A673 (cell line): Measurements from ENCODE around the gene OR8J1. TPM values are rescaled to one million over a fixed set of nuclear protein-coding genes. Genes with fewer than 3 reads are reported as not detected.

Experiments used
- BruUV-seq: library from RNA; stranded (reverse); fragments of 400-500 nt; replicated peaks from 2 replicates; lab custom pipeline; 2021; lab: Mats Ljungman, UMichigan
- CTCF ChIA-PET: fragments of 300-600 bp; sonication (Branson Sonifier 250); formaldehyde crosslinking; loops from one replicate; lab custom pipeline; 2022; ENCODE audit warnings: antibody characterized with exemption; lab: Charles Lee
- POLR2A ChIA-PET: fragments of 300-600 bp; sonication (Branson Sonifier 250); formaldehyde crosslinking; loops from one replicate; lab custom pipeline; 2022; ENCODE audit warnings: antibody characterized with exemption; ENCODE audit not compliant: low non-redundant PET; lab: Charles Lee
- DNase-seq: peaks from one replicate; pipeline ENCODE4 v3.0.0-alpha.2; 2015; ENCODE audit warnings: low spot score
- H3K27ac ChIP-seq: fragments of 200-600 bp; sonication (generic); 2 replicates; pipeline ENCODE4 v1.5.1; 2016; ENCODE audit warnings: mixed run types, low read depth, mild to moderate bottlenecking, mixed read lengths, antibody characterized with exemption, low read length; ENCODE audit not compliant: poor library complexity, severe bottlenecking
- H3K27me3 ChIP-seq: fragments of 200-600 bp; sonication (generic); replicated peaks from 2 replicates; pipeline ENCODE4 v1.6.1; 2017; ENCODE audit warnings: mixed run types, low read depth, mild to moderate bottlenecking, mixed read lengths, antibody characterized with exemption, low read length; ENCODE audit not compliant: insufficient read depth, poor library complexity
- H3K36me3 ChIP-seq: fragments of 200-600 bp; sonication (generic); 2 replicates; pipeline ENCODE4 v1.6.1; 2016; ENCODE audit warnings: mixed run types, mild to moderate bottlenecking, mixed read lengths, antibody characterized with exemption, low read length; ENCODE audit not compliant: insufficient read depth, poor library complexity, severe bottlenecking
- H3K4me1 ChIP-seq: fragments of 200-600 bp; sonication (generic); 2 replicates; pipeline ENCODE4 v1.6.1; 2017; ENCODE audit warnings: mixed run types, mild to moderate bottlenecking, mixed read lengths, antibody characterized with exemption, low read length; ENCODE audit not compliant: insufficient read depth, poor library complexity, severe bottlenecking
- H3K4me3 ChIP-seq: fragments of 200-600 bp; sonication (generic); 2 replicates; pipeline ENCODE4 v1.5.1; 2016; ENCODE audit warnings: low read depth, mixed run types, mild to moderate bottlenecking, mixed read lengths, low read length; ENCODE audit not compliant: poor library complexity, severe bottlenecking
- H3K9me3 ChIP-seq: fragments of 200-600 bp; sonication (generic); 2 replicates; pipeline ENCODE4 v1.6.1; 2016; ENCODE audit warnings: mixed run types, low read depth, mild to moderate bottlenecking, mixed read lengths, antibody characterized with exemption, low read length; ENCODE audit not compliant: poor library complexity, severe bottlenecking
- CTCF ChIP-seq: fragments of 300-800, 200-600 bp; sonication (generic); conservative IDR thresholded peaks from 2 replicates; pipeline ENCODE4 v1.5.1; 2017; ENCODE audit warnings: low read depth, mild to moderate bottlenecking, antibody characterized with exemption, low read length, moderate library complexity, mixed read lengths
- EZH2 ChIP-seq: fragments of 200-600 bp; sonication (generic); IDR thresholded peaks from 2 replicates; pipeline ENCODE4 v1.6.1; 2017; ENCODE audit warnings: borderline replicate concordance, low read depth, mild to moderate bottlenecking, mixed read lengths, antibody characterized with exemption, low read length; ENCODE audit not compliant: poor library complexity, severe bottlenecking
- intact Hi-C: fragments of 100-400 bp; cut with micrococcal nuclease; formaldehyde crosslinking; loops from one replicate; pipeline ENCODE4 v1.10.0; 2022; ENCODE audit not compliant: unreplicated experiment
- total RNA-seq: library from RNA; stranded (reverse); gene quantifications from 2 replicates; pipeline ENCODE4 v1.2.3, GENCODE V29; 2021

OR8J1 gene
- total RNA-seq, 1 experiment from 2014 or later = not detected

GRCh38 chr11:56331861-56332491 is 22.1 kb upstream of the OR8J1 start:
- intact Hi-C loops = no loop called here
- BruUV-seq = no TSS peak
- DNase-seq = no peak
- Histone ChIP-seq H3K9me3 (peaks cover 3% of the 10 kb centered on the region), H3K4me3 (no peak overlapping the region), H3K4me1 (no peaks in the 10 kb centered on the region), H3K27ac (no peak overlapping the region), H3K36me3 (no peaks in the 10 kb centered on the region), H3K27me3 (no peaks in the 10 kb centered on the region)
- ChIA-PET POLR2A (no interaction called here), CTCF (no interaction called here)
- TF ChIP-seq EZH2 = no peak
- TF ChIP-seq CTCF = no peak

GRCh38 chr11:56333156-56333555 is 20.9 kb upstream of the OR8J1 start:
- Histone ChIP-seq H3K4me3 (no peak overlapping the region), H3K4me1 (no peaks in the 10 kb centered on the region), H3K27me3 (no peaks in the 10 kb centered on the region), H3K27ac (no peak overlapping the region), H3K9me3 (peaks cover 7% of the 10 kb centered on the region), H3K36me3 (no peaks in the 10 kb centered on the region)
- intact Hi-C loops = no loop called here
- BruUV-seq = no TSS peak
- ChIA-PET CTCF (no interaction called here), POLR2A (no interaction called here)
- no peak for DNase-seq
- no peak for TF ChIP-seq EZH2
- TF ChIP-seq CTCF = no peak

- ChIA-PET POLR2A (no interaction called here), CTCF (no interaction called here)
- H3K4me1 ChIP-seq = no peaks in the 10 kb centered on the region
- no TSS peak for BruUV-seq
- H3K4me3 ChIP-seq = no peak overlapping the region
- H3K9me3 ChIP-seq = peaks cover 22% of the 10 kb centered on the region
- intact Hi-C loops = no loop called here
- H3K36me3 ChIP-seq = no peaks in the 10 kb centered on the region
- TF ChIP-seq CTCF (no peak), EZH2 (no peak)
- H3K27me3 ChIP-seq = no peaks in the 10 kb centered on the region
- no peak for DNase-seq
- H3K27ac ChIP-seq = no peak overlapping the region
These were observed 13.8 kb upstream of the OR8J1 start for GRCh38 chr11:56340289-56340688.
